Activated CD8-positive, alpha-beta memory T cell treated with anti-CD3 and anti-CD28 coated beads, Interleukin-2, amount 50 U/mL, for 4 hours (primary cell): ENCODE measurements around the gene ADAMTS17.
"Not testable (repeated sequence)": the region's sequence is repeated elsewhere in the genome, so short reads cannot be mapped to it uniquely, and the experiment has no call there.

Source experiments
- DNase-seq: peaks from one replicate; pipeline ENCODE4 v3.0.0-alpha.2; 2020

Gene ADAMTS17

GRCh38 chr15:100339999-100340398 lies 1.8 kb downstream of the ADAMTS17 start:
- no peak for DNase-seq

- DNase-seq: not testable (repeated sequence)
These were observed 2.3 kb downstream of the ADAMTS17 start for GRCh38 chr15:100339451-100339850.

GRCh38 chr15:100338971-100339444 lies 2.8 kb downstream of the ADAMTS17 start:
- DNase-seq: peak; percentile 62

- no peak for DNase-seq
These were observed 3.5 kb downstream of the ADAMTS17 start for GRCh38 chr15:100338247-100338646.

- no peak for DNase-seq
These were observed 4.4 kb downstream of the ADAMTS17 start for GRCh38 chr15:100337096-100338044.

- no peak for DNase-seq
These were observed 5.7 kb downstream of the ADAMTS17 start for GRCh38 chr15:100336061-100336460.

GRCh38 chr15:100335335-100335999 lies 6.3 kb downstream of the ADAMTS17 start:
- DNase-seq: no peak

- no peak for DNase-seq
These were observed 6.9 kb downstream of the ADAMTS17 start for GRCh38 chr15:100334905-100335304.

GRCh38 chr15:100334456-100334855 lies 7.3 kb downstream of the ADAMTS17 start:
- no peak for DNase-seq

- no peak for DNase-seq
These were observed 7.8 kb downstream of the ADAMTS17 start for GRCh38 chr15:100334015-100334414.

GRCh38 chr15:100333236-100333635 lies 8.5 kb downstream of the ADAMTS17 start:
- DNase-seq: no peak

GRCh38 chr15:100332721-100333120 lies 9.1 kb downstream of the ADAMTS17 start:
- no peak for DNase-seq

GRCh38 chr15:100332231-100332630 lies 9.5 kb downstream of the ADAMTS17 start:
- no peak for DNase-seq

- no peak for DNase-seq
These were observed 11.1 kb downstream of the ADAMTS17 start for GRCh38 chr15:100330629-100331215.

GRCh38 chr15:100330221-100330620 lies 11.6 kb downstream of the ADAMTS17 start:
- DNase-seq: no peak

GRCh38 chr15:100328796-100329195 lies 13.0 kb downstream of the ADAMTS17 start:
- no peak for DNase-seq

- no peak for DNase-seq
These were observed 22.9 kb downstream of the ADAMTS17 start for GRCh38 chr15:100318880-100319279.

- no peak for DNase-seq
These were observed 26.9 kb downstream of the ADAMTS17 start for GRCh38 chr15:100314809-100315400.

- DNase-seq: no peak
These were observed 29.8 kb downstream of the ADAMTS17 start for GRCh38 chr15:100311833-100312476.

- no peak for DNase-seq
These were observed 30.6 kb downstream of the ADAMTS17 start for GRCh38 chr15:100311154-100311625.

- no peak for DNase-seq
These were observed 31.1 kb downstream of the ADAMTS17 start for GRCh38 chr15:100310513-100311153.

GRCh38 chr15:100310041-100310405 lies 31.8 kb downstream of the ADAMTS17 start:
- no peak for DNase-seq
